IMR-90 (cell line): Measurements from ENCODE around the gene KCNJ1. TPM values are rescaled to one million over a fixed set of nuclear protein-coding genes. Genes with fewer than 3 reads are reported as not detected.

Experiments
- ATAC-seq: fragments of 200-7000 bp; cut with Tn5 transposase; 2 replicates; pipeline ENCODE4 v1.9.1; 2020; ENCODE audit warnings: low read depth, mild to moderate bottlenecking, moderate library complexity
- BruUV-seq: library from RNA; stranded (reverse); fragments of 400-500 nt; replicated peaks from 2 replicates; lab custom pipeline; 2021; lab: Mats Ljungman, UMichigan
- CTCF ChIA-PET: fragments of 300-600 bp; formaldehyde crosslinking; extraction: SDS; loops from one replicate; lab custom pipeline; 2021; ENCODE audit warnings: antibody characterized with exemption; lab: Yijun Ruan, JAX
- POLR2A ChIA-PET: fragments of 300-600 bp; sonication (Branson Sonifier 250); formaldehyde crosslinking; loops from one replicate; lab custom pipeline; 2022; ENCODE audit warnings: antibody characterized with exemption; ENCODE audit not compliant: unreplicated experiment; lab: Charles Lee
- DNase-seq: peaks from one replicate; pipeline ENCODE4 v3.0.0; 2013
- H2AFZ ChIP-seq: replicated peaks from 2 replicates; pipeline ENCODE3; 2013; ENCODE audit warnings: low read length, mild to moderate bottlenecking; ENCODE audit not compliant: poor library complexity
- H2AK5ac ChIP-seq: 2 replicates; pipeline ENCODE4 v1.6.1; 2013; ENCODE audit warnings: low read depth, low read length, inconsistent platforms
- H2AK9ac ChIP-seq: replicated peaks from 2 replicates; pipeline ENCODE3; 2013; ENCODE audit warnings: mild to moderate bottlenecking, low read depth, low read length, moderate library complexity; ENCODE audit not compliant: poor library complexity
- H2BK120ac ChIP-seq: 2 replicates; pipeline ENCODE4 v1.6.1; 2013; ENCODE audit warnings: low read depth, low read length, inconsistent platforms
- H2BK15ac ChIP-seq: 3 replicates; pipeline ENCODE4 v1.6.1; 2013; ENCODE audit warnings: low read depth, low read length, inconsistent platforms
- H2BK20ac ChIP-seq: 2 replicates; pipeline ENCODE4 v1.6.1; 2013; ENCODE audit warnings: low read depth, mild to moderate bottlenecking, inconsistent platforms, low read length, moderate library complexity
- H2BK5ac ChIP-seq: 2 replicates; pipeline ENCODE4 v1.6.1; 2013; ENCODE audit warnings: mild to moderate bottlenecking, low read depth, low read length, inconsistent platforms; ENCODE audit not compliant: poor library complexity, severe bottlenecking
- H3K14ac ChIP-seq: replicated peaks from 2 replicates; pipeline ENCODE4 v1.6.1; 2013; ENCODE audit warnings: low read depth, low read length, inconsistent platforms
- H3K18ac ChIP-seq: 2 replicates; pipeline ENCODE4 v1.6.1; 2013; ENCODE audit warnings: low read depth, low read length, control low read depth
- H3K23ac ChIP-seq: 2 replicates; pipeline ENCODE4 v1.6.1; 2013; ENCODE audit warnings: low read depth, low read length, inconsistent platforms
- H3K27ac ChIP-seq: 2 replicates; pipeline ENCODE4 v1.5.1; 2013; ENCODE audit warnings: mild to moderate bottlenecking, control low read depth, low read length; ENCODE audit not compliant: insufficient read depth
- H3K27me3 ChIP-seq: 2 replicates; pipeline ENCODE4 v1.6.1; 2013; ENCODE audit warnings: low read length; ENCODE audit not compliant: control insufficient read depth, insufficient read depth
- H3K36me3 ChIP-seq: 2 replicates; pipeline ENCODE4 v1.6.1; 2013; ENCODE audit warnings: low read length, mixed read lengths; ENCODE audit not compliant: control insufficient read depth, insufficient read depth
- H3K4ac ChIP-seq: 2 replicates; pipeline ENCODE4 v1.6.1; 2013; ENCODE audit warnings: low read depth, low read length, inconsistent platforms
- H3K4me1 ChIP-seq: 2 replicates; pipeline ENCODE4 v1.6.1; 2013; ENCODE audit warnings: low read length, mixed read lengths; ENCODE audit not compliant: control insufficient read depth, insufficient read depth
- H3K4me2 ChIP-seq: 2 replicates; pipeline ENCODE4 v1.6.1; 2013; ENCODE audit warnings: low read depth, mild to moderate bottlenecking, control low read depth, low read length, moderate library complexity
- H3K4me3 ChIP-seq: 2 replicates; pipeline ENCODE4 v1.5.1; 2013; ENCODE audit warnings: low read depth, mild to moderate bottlenecking, control low read depth, low read length, moderate library complexity; ENCODE audit not compliant: insufficient read depth
- H3K56ac ChIP-seq: 2 replicates; pipeline ENCODE4 v1.6.1; 2013; ENCODE audit warnings: low read length, inconsistent platforms; ENCODE audit not compliant: insufficient read depth; ENCODE audit errors: extremely low read depth
- H3K79me1 ChIP-seq, 2 experiments: 2 replicates each; pipeline ENCODE4 v1.6.1; 2013; ENCODE audit warnings: low read length in 2 of 2, inconsistent platforms in 1 of 2, low read depth in 1 of 2
- H3K9ac ChIP-seq: 2 replicates; pipeline ENCODE4 v1.6.1; 2013; ENCODE audit warnings: low read depth, low read length, control low read depth
- H3K9me1 ChIP-seq: 2 replicates; pipeline ENCODE4 v1.6.1; 2013; ENCODE audit warnings: low read length, inconsistent platforms; ENCODE audit not compliant: insufficient read depth
- H3K9me3 ChIP-seq: 2 replicates; pipeline ENCODE4 v1.6.1; 2013; ENCODE audit warnings: low read length; ENCODE audit not compliant: control insufficient read depth, insufficient read depth
- H4K20me1 ChIP-seq: 2 replicates; pipeline ENCODE4 v1.6.1; 2013; ENCODE audit warnings: low read length, inconsistent platforms; ENCODE audit not compliant: insufficient read depth
- H4K5ac ChIP-seq: 2 replicates; pipeline ENCODE4 v1.6.1; 2013; ENCODE audit warnings: mild to moderate bottlenecking, low read depth, low read length, control low read depth
- H4K8ac ChIP-seq, 2 experiments: 2 replicates each; pipeline ENCODE4 v1.6.1; 2013; ENCODE audit warnings: low read depth in 2 of 2, low read length in 2 of 2, control low read depth in 1 of 2, inconsistent platforms in 1 of 2
- H4K91ac ChIP-seq: 2 replicates; pipeline ENCODE4 v1.6.1; 2013; ENCODE audit warnings: low read depth, low read length, inconsistent platforms; ENCODE audit not compliant: insufficient read depth
- MAFK ChIP-seq: IDR thresholded peaks from 2 replicates; pipeline ENCODE4 v1.6.1; 2012; ENCODE audit warnings: low read depth, low read length, improper control_type of control experiment
- NFE2L2 ChIP-seq: fragments of 150-350 bp; IDR thresholded peaks from 2 replicates; pipeline ENCODE4 v1.6.1; 2016; ENCODE audit warnings: low read depth, mild to moderate bottlenecking, low read length
- POLR2A ChIP-seq: IDR thresholded peaks from 2 replicates; pipeline ENCODE4 v1.6.1; 2012; ENCODE audit warnings: mild to moderate bottlenecking, low read depth, low read length
- RAD21 ChIP-seq: IDR thresholded peaks from 2 replicates; pipeline ENCODE4 v1.6.1; 2012; ENCODE audit warnings: low read length, improper control_type of control experiment
- RFX5 ChIP-seq: IDR thresholded peaks from 2 replicates; pipeline ENCODE4 v1.8.0; 2012; ENCODE audit warnings: low read depth, mild to moderate bottlenecking, low read length, moderate library complexity
- WGBS, 2 experiments: methylation state at CpG; one replicate each; pipeline versions ENCODE4 v1.1.5 to v1.1.7; 2013; ENCODE audit warnings: missing lambda C conversion rate in 2 of 2; ENCODE audit not compliant: insufficient read length in 1 of 2; ENCODE audit errors: extremely low coverage in 2 of 2; 5-methylcytosine and 5-hydroxymethylcytosine counted together
- dilution Hi-C: fragments of 300-500 bp; cut with HindIII; formaldehyde crosslinking; loops from one replicate; pipeline ENCODE4 v1.14.3; 2018; ENCODE audit warnings: low sequenced_read_pairs; ENCODE audit not compliant: unreplicated experiment
- in situ Hi-C: fragments of 300-500 bp; cut with MboI; formaldehyde crosslinking; loops from 3 replicates; pipeline ENCODE4 v1.14.3; 2019; ENCODE audit warnings: low sequenced_read_pairs, inconsistent platforms, mixed read lengths
- intact Hi-C: fragments of 100-400 bp; cut with micrococcal nuclease; formaldehyde crosslinking; loops from 2 replicates; pipeline ENCODE4 v1.10.0; 2022
- polyA plus RNA-seq, 3 experiments: library from polyadenylated mRNA; depleted of rRNA; stranded (reverse); fragments of >200 nt; gene quantifications; 2 replicates each; pipeline ENCODE4 v1.2.3, GENCODE V29; 2012; ENCODE audit warnings: low replicate concordance in 1 of 3
- total RNA-seq: library from RNA; depleted of rRNA; stranded (reverse); fragments of >200 nt; gene quantifications from 2 replicates; pipeline ENCODE4 v1.2.3, GENCODE V29; 2012
- TF ChIP-seq, protein P1 (sequence below): fragments of 150-350 bp; IDR thresholded peaks from 2 replicates; pipeline ENCODE4 v1.6.1; 2017; ENCODE audit warnings: mild to moderate bottlenecking, antibody characterized with exemption, low read length, low read depth

Gene KCNJ1
- total and polyA plus RNA-seq, 2 of the 4 experiments (the other 2 are of a cell fraction), result not detected

- no peak overlapping the region for H3K27ac ChIP-seq
- no peak overlapping the region for H3K56ac ChIP-seq
- H3K36me3 ChIP-seq, result no peaks in the 10 kb centered on the region
- ChIA-PET POLR2A (no interaction called here), CTCF (no interaction called here)
- H2AK5ac ChIP-seq, result no peak overlapping the region
- no peak for TF ChIP-seq RFX5
- TF ChIP-seq, protein P1, sequence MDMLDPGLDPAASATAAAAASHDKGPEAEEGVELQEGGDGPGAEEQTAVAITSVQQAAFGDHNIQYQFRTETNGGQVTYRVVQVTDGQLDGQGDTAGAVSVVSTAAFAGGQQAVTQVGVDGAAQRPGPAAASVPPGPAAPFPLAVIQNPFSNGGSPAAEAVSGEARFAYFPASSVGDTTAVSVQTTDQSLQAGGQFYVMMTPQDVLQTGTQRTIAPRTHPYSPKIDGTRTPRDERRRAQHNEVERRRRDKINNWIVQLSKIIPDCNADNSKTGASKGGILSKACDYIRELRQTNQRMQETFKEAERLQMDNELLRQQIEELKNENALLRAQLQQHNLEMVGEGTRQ, result no peak
- no peak for TF ChIP-seq MAFK
- TF ChIP-seq RAD21, result no peak
- TF ChIP-seq POLR2A, result no peak
- no peak for TF ChIP-seq NFE2L2
- WGBS, 2 experiments, result no CpG with 5 or more reads among the region's 6 CpGs
- intact Hi-C loops (no loop called here), in situ Hi-C loops (no loop called here), dilution Hi-C loops (no loop called here)
- H3K9me3 ChIP-seq, result no peaks in the 10 kb centered on the region
- H2BK20ac ChIP-seq, result no peak overlapping the region
- 0 out of 2 replicates have a peak, but pooled peaks cover 1% of the 10 kb centered on the region for H3K4me1 ChIP-seq
- no peak overlapping the region for H3K9ac ChIP-seq
- H2BK15ac ChIP-seq, result no peak overlapping the region
- no TSS peak for BruUV-seq
- H3K4me3 ChIP-seq, result no peak overlapping the region
- H3K9me1 ChIP-seq, result no peaks in the 10 kb centered on the region
- H3K18ac ChIP-seq, result no peak overlapping the region
- H3K27me3 ChIP-seq, result peaks cover 28% of the 10 kb centered on the region
- H3K79me1 ChIP-seq, result no peaks in the 10 kb centered on the region
- no peak overlapping the region for H2BK5ac ChIP-seq
- no peak for DNase-seq
- no peak overlapping the region for H3K4ac ChIP-seq
- no peak overlapping the region for H2BK120ac ChIP-seq
- H4K20me1 ChIP-seq, result no peaks in the 10 kb centered on the region
- H4K91ac ChIP-seq, result no peak overlapping the region
- H4K8ac ChIP-seq, result no peak overlapping the region
- no peak overlapping the region for H2AK9ac ChIP-seq
- no peak for ATAC-seq
- H3K23ac ChIP-seq, result no peak overlapping the region
- no peak overlapping the region for H2AFZ ChIP-seq
- no peak overlapping the region for H3K4me2 ChIP-seq
- no peak overlapping the region for H3K14ac ChIP-seq
- H4K5ac ChIP-seq, result no peak overlapping the region
Observed at GRCh38 chr11:128894685-128895084, 27.6 kb upstream of the KCNJ1 start.
